Adipose tissue (tissue), 3 donors: ENCODE measurements around the gene ZNF804A. TPM values are rescaled to one million over a fixed set of nuclear protein-coding genes. Genes with fewer than 3 reads are reported as not detected.

Source experiments
- H3K27ac ChIP-seq: one replicate; pipeline ENCODE4 v1.5.1; 2013; ENCODE audit warnings: low read depth, low read length
- WGBS, 3 donors: extraction: QIAGEN DNeasy Blood & Tissue Kit; methylation state at CpG; one replicate each; pipeline ENCODE4 v1.1.7; 2013; 5-methylcytosine and 5-hydroxymethylcytosine counted together
- polyA plus RNA-seq, 3 donors: library from polyadenylated mRNA; stranded (reverse); fragments of 200-250 nt; gene quantifications; one replicate each; pipeline ENCODE4 v1.2.3, GENCODE V29; 2013
- donor health status: healthy with polysubstance abuse.
- donor health status: Bipolar disorder and iron deficiency.
- donor health status: healthy.

Gene ZNF804A
- under 1 TPM in 2 of 3 donors, not detected in 1; 0.06 TPM for polyA plus RNA-seq

DNA sequence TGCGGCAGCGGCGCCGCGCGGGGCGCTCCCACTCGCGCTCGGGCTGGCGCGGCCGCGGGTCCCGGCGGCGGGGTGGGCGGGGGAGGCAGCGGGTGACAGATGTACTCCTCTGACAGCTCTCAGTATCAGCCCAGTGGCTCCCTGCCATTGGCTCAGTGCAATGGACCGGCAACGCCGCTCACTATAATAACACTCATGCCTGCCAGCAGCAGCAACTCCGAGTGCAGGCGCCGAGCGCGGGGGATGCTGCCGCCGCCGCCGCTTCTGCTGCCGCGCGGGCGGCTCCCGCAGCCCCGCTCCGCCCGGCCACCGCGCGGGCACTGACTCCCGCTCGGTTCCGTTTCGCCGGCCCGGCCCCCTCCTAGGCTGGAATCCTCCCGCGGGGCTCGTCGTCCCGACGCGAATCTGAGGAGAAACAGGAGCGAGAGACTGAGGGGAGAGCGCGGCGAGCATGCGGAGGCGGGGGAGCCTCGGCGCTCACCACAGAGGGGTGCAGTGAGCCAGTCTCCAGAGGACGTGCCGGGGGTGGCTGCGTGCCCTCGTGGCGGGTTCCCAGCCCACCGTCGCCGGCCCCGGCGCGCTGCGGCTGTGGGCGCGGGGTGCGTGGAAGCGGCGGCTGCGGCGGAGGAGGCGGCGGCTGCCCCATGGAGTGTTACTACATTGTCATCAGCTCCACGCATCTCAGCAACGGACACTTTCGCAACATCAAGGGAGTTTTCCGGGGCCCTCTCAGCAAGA, at the start of gene ZNF804A:
Gene ZNF804A (plus strand): TSS at position 214 of the 738 bp plus-strand sequence. CDS start 431 bp downstream, at position 645.
- 0 to 1% (median 1%) methylated on average over 86 to 88 of the region's 88 CpGs for WGBS, 3 donors
- no peak within 1 kb of the TSS for H3K27ac ChIP-seq

DNA sequence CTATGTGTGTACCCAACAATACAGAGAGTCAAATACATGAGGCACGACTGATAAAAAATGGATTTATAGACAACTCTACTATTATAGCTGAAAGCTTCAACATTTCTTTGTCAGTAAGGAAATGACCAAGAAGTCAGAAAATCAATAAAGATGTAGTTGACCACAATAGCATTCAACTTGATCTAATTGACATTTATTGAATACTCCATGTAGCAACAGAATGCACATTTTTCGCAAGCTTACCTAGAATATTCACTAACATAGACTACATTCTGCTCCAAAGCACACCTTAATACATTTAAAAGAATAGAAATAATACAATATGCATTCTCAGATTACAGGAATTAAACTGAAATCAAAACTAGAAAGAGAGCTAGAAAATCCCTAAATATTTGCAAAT, 49.2 kb upstream of the ZNF804A start:
- 81 to 92% (median 88%) methylated on average over 2 of the region's 2 CpGs for WGBS, 3 donors
- H3K27ac ChIP-seq: no peak overlapping the region

DNA sequence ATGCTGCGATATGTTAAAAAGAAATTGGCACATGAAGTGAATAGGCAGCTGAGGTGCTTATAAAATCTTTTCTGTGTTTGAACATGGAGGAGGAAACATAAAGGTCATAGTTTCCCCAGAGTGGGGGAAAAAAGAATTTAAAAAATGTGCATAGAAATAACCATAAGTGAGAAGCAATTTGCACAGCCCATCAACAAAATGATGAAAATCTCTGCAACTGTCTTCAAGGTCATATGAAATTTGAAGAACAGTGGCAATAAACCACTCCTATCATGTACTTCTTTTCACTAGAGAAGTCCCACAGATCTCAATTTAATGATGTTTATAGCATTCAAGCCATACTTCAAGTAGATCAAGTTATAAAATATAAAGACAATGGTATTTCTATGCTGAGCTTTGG, 46.7 kb upstream of the ZNF804A start:
- WGBS, 3 donors: 72 to 87% (median 84%) methylated on average over 1 of the region's 1 CpG
- no peak overlapping the region for H3K27ac ChIP-seq

DNA sequence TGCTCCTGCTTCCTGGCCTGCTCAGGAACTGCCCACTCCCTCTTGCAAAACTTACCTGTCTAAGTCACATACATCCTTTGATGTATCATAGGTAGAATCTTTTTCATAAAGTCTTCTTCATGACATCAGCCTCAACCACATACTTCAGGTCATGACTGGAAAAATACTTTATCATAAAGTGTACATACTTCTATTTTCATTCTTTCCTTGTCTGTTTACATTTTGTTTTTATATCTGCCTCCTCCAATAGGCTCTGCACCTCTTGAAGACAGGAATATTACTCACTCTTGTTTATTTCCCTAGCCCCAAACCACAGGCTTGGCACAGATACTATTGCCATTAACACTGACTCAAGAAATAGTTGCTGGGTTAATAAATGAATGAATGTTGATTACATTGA, 43.6 kb upstream of the ZNF804A start:
- no peak overlapping the region for H3K27ac ChIP-seq

DNA sequence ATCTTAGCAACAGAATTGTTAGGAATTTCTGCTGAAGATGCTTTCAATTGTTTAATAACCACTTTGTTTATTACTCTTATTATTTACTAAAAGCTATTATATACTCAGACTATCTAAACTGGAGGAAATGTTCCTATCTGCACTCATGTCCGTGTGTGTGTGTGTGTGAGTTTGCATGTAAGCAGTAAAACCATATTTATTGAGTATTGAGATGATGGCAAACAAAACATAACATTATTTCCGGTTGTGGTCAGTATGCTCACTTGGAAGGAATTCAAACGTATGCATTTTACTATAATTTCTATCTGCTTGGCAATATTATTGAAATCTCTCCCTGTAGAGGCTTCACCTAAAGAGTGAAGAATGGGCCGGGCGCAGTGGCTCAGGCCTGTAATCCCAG, 43.0 kb upstream of the ZNF804A start:
- no peak overlapping the region for H3K27ac ChIP-seq
- WGBS, 3 donors: 85 to 91% (median 88%) methylated on average over 5 of the region's 5 CpGs

DNA sequence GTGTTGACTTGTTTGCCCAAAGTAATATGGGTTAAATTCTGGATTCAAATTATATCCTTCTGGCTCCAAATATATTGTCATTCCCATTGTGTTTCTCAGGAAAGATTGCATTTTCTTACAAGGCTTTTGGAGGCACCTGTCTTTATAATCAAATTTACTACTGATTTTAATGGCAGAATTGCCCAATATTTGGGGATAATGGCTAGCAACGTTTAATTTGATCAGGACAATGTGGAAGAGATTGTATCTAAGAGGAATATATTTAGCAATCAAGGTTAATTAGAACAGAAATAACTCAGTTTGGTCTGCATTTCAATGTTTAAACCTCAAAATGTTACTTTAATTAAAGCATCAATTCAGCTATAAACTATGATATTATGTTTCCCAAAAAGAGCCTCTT, 41.7 kb upstream of the ZNF804A start:
- 39 to 67% (median 62%) methylated on average over 1 of the region's 1 CpG for WGBS, 3 donors
- no peak overlapping the region for H3K27ac ChIP-seq

DNA sequence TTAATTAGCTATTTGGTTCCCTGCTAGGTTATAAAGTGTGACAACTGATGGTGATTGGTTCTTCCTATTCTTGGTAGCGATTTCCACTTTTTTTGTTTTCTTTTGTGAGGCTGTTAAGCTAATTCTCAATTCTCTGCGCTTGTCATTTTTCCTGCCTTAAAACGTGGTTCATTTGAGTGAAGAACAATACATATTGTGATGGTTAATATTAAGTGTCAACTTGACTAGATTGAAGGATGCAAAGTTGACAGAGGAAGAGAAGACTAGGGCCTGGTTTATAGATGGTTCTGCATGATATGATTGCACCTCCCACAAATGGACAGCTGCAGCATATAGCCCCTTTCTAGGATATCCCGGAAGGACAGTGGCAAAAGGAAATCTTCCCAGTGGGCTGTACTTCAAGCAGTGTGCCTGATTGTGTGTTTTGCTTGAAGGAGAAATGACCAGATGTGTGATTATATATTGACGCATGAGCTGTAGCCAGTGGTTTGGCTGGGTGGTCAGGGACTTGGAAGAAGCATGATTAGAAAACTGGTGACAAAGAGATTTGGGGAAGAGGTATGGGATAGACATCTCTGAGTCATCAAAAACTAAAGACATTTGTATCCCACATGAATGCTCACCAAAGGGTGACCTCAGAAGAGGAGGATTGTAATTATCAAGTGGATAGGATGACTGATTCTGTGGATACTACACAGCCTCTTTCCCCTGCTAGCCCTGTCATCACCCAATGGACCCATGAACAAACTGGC, 39.4 kb upstream of the ZNF804A start:
- no peak overlapping the region for H3K27ac ChIP-seq
- WGBS, 3 donors: 78 to 83% (median 82%) methylated on average over 5 of the region's 5 CpGs

DNA sequence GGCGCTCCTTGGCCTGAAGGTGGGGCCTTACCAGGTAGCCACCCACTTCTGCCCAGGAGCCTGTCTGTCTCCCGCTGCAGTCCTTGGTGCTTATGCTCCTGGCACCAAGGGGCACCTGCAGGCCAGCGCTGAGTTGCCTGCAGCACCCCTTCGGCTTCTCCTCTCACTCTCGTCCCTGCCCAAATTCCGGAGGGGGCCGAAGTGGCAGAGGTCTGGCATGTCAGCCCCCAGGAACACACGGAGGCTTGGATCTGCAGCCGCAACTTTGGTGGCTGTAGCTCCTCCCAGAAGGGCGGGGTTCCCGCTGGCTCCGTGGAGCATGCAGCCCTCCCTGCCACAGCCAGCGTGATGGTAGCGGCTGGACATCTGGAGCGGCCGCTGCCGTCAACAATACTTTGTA, 37.7 kb upstream of the ZNF804A start:
- H3K27ac ChIP-seq: no peak overlapping the region
- WGBS, 3 donors: 94 to 95% (median 94%) methylated on average over 17 of the region's 17 CpGs

DNA sequence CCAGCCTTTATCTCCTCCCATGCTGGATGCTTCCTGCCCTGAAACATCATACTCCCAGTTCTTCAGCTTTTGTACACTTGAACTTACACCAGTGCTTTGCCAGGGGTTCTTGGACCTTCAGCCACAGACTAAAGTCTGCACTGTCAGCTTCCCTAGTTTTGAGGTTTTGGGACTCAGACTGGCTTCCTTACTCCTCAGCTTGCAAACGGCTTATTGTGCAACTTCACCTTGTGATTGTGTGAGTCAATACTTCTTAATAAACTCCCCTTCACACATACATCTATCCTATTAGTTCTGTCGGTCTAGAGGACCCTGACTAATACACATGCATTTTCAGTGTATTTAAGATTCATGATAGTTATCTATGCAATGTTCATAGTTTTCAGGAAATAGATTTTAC, 35.8 kb upstream of the ZNF804A start:
- no peak overlapping the region for H3K27ac ChIP-seq
- 23 to 53% (median 40%) methylated on average over 2 of the region's 2 CpGs for WGBS, 3 donors

DNA sequence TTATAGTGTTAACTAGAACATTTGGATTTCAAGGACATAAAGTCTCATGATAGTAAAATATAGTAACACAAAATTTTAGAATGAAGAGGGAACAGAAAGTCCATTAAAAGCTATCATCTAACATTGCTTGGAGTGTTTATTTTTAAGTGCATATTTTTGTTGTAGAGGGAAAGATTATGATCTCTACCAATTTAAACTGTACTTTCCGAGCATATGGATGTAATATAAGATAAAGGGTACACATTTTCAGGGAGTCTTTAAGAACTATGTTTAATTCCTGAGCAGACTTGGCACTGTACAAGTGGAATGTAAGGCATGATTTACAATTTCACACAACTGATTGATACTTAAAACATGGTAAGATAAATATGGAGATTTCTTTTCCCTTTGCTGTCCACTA, 34.2 kb upstream of the ZNF804A start:
- WGBS, 3 donors: 40 to 48% (median 41%) methylated on average over 1 of the region's 1 CpG
- no peak overlapping the region for H3K27ac ChIP-seq

DNA sequence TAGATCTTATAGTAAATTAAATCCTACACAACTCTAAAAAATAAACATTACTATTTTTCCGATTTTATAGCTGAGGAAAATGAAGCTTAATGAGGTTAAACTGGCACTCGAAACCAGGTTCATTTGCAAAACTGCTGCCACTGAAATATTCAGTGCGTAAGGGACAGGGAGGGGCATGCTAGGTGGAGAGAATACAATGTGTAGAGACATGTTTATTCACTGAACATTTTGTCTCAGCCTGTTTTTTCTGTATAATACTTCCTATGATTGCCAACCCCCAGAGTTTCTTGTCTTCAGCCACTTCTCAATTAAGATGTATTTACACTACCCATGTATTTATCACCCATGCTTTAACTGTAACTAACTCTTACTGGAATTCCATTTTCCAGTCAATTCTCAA, 31.6 kb upstream of the ZNF804A start:
- no peak overlapping the region for H3K27ac ChIP-seq
- 87 to 93% (median 91%) methylated on average over 3 of the region's 3 CpGs for WGBS, 3 donors

DNA sequence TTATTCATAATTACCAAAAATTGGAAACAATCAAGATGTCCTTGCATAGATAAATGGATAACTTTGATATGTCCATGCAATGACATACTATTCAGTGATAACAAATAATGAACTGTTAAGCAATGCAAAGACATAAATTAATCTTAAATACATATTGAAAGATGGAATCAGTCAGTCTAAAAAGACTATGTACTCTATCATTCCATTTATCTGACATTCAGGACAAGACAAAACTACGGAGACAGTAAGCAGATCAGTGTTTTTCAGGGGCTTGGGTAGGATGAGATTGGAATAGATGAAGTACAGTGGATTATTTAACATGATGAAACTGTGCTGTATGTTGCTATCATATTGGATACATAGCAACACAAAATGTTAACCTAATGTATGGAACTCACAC, 21.3 kb upstream of the ZNF804A start:
- WGBS, 3 donors: 88 to 93% (median 88%) methylated on average over 1 of the region's 1 CpG
- no peak overlapping the region for H3K27ac ChIP-seq

DNA sequence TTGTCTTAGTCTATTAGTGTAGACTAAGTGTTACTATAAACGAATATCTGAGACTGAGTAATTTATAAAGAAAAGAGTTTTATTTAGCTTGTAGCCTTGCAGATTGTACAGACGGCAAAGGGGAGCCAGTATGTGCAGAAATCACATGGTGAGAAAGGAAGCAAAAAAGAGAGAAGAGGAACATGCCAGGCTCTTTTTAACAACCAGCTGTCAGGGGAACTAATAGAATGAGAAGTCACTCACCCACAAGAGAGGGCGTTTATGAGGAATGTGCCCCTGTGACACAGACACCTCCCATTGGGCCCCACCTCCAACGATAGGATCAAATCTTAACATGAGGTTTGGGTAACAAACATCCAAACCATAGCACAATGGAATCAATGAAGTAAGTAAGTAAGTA, 20.6 kb upstream of the ZNF804A start:
- H3K27ac ChIP-seq: no peak overlapping the region
- 38 to 57% (median 41%) methylated on average over 4 of the region's 4 CpGs for WGBS, 3 donors

DNA sequence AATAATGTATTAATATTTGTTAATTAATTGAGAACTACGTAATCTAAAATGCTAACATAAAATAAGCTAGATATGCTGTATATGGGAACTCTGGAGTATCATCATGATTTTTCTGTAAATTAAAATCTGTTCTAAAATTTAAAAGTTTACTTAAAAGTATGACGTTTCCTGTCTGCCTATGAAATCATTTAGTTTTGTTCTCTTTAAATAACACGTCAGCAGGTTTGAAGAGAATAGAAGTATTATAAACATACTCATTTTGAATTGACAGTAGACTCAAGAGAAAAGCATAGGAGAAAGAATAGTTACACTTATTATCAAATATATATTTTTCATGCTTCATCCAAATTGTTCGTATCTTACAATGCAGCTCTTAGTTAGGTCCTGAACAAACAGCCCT, 19.1 kb upstream of the ZNF804A start:
- no peak overlapping the region for H3K27ac ChIP-seq
- WGBS, 3 donors: 83 to 84% (median 84%) methylated on average over 4 of the region's 4 CpGs

DNA sequence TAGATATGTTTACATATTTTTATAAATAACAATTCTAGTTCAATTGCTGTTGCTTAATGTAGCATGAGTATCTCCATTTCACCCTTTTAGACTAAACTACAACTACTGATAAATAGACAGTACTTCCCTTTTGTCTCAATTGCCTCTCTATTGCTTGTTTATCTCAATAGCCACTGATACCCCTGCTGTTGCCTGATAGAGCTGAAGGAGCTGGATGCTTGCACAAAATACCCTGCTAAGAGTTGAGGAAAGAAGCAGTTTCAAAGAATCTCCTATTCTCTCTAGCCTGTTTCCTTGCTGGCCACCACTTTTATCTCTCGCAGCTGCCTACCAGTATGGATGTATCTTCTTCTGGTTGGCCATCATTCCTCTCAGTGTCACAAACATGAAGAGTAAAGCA, 16.9 kb upstream of the ZNF804A start:
- no peak overlapping the region for H3K27ac ChIP-seq
- WGBS, 3 donors: 80 to 92% (median 83%) methylated on average over 1 of the region's 1 CpG

DNA sequence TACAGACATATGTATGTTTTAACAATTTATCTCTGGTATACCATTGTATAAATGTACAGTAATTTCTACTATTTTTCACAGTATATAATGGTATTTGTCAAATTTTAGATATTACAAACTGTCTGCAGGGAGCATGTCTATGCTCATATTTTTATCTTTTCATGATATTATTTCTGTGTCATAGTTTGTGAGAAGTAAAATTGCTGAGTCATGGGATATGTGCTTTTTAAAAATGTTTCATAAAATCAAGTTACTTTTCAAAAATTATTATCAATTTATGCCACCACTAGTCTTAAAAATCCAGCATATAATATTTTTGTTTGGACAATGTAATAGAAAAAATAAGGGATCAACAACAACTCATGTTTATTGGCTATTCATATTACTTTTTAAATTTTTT, 9.1 kb upstream of the ZNF804A start:
- H3K27ac ChIP-seq: no peak overlapping the region

DNA sequence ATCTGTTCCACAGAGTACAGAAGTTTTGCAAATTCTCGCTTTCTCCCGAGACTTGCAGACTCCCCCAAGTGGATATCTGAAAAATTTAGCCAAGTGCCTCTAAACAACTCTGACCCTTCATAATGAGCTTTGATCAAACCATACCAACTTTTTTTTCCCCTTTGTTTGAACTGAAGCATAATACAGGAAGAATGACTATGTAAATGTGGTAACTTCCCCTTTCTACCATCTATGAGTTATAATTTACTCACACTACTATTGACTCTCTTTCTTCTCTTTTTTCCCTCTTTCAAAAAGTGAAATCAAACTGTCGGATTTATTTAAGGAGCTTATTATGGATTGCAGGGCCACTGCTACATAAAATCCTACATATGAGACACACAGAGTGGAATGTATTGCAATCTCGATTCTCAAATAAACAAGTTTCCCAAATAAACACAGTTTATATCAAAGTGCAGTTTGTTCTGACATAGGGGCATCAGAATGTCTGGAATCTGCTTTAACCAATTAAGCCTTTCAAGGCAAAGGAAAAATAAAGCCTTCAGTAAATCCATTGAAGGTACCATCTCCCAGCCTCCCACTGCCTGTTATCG, 1.4 kb upstream of the ZNF804A start:
- 14 to 35% (median 26%) methylated on average over 5 of the region's 5 CpGs for WGBS, 3 donors
- H3K27ac ChIP-seq: no peak overlapping the region

DNA sequence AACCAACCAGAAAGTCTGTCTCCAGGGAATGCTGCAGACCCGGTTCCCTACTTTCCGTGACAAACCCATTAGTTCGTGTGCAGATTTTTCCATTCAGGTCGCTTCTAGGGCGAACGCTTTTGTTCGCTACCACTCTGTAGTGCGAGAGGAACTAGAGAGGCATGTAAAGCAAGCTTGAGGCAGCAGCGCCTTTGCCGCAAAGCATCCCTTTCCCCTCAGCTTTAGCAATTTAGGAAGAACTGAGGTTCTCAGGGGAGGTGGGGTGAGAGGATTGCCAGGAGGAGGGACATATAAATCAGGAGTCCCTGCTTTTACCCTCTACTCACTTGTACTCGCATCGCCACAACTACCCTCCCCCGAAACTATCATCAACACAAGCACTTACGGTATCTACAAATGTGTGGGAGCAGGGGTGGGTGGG, 748 bp upstream of the ZNF804A start:
- no peak overlapping the region for H3K27ac ChIP-seq
- 2 to 8% (median 2%) methylated on average over 14 of the region's 14 CpGs for WGBS, 3 donors

DNA sequence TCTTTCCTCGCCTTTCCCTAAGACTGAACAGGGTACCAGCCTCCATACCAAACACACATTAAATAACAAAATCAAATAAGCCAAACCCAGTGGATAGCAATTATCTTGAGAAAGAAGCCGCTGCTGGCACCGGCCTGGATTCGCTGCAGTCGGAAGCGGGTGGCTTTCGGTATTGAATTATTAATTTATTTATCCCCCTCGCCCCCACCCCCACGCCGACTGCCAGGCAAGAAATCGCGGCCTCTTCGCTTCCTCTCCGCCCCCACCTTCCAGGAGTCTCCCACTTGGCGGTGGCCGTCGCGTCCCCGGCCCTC, 370 bp upstream of the ZNF804A start:
- 0 to 1% (median 1%) methylated on average over 18 to 19 of the region's 19 CpGs for whole genome bisulfite sequencing, 3 donors
- H3K27ac ChIP-seq: no peak overlapping the region
